Left lung (tissue), 10 donors: ENCODE data around the gene CLP1. TPM values are rescaled to one million over a fixed set of nuclear protein-coding genes. Genes with fewer than 3 reads are reported as not detected.

Source experiments
- ATAC-seq: fragments of 200-7000 bp; cut with Tn5 transposase; one replicate; pipeline ENCODE4 v1.9.1; 2020; ENCODE audit warnings: moderate library complexity
- DNase-seq, 4 donors: peaks; one replicate each; pipeline ENCODE4 v3.0.0-alpha.2; 2013 to 2020
- H3K27ac ChIP-seq, 2 donors: fragments of 200-600 bp; sonication (generic) in 1 of 2; one replicate each; pipeline versions ENCODE4 v1.5.0 to v1.8.0; 2020 to 2021
- H3K27me3 ChIP-seq, 2 donors: fragments of 200-600 bp; sonication (generic) in 1 of 2; one replicate each; pipeline versions ENCODE4 v1.5.0 to v1.8.0; 2020 to 2021
- H3K36me3 ChIP-seq, 2 donors: fragments of 200-600 bp; sonication (generic) in 1 of 2; one replicate each; pipeline versions ENCODE4 v1.5.0 to v1.8.0; 2020 to 2021
- H3K4me1 ChIP-seq, 2 donors: fragments of 200-600 bp; one replicate each; pipeline ENCODE4 v1.8.0; 2021
- H3K4me3 ChIP-seq, 2 donors: fragments of 200-600 bp; sonication (generic) in 1 of 2; one replicate each; pipeline versions ENCODE4 v1.5.0 to v1.8.0; 2020 to 2021; ENCODE audit warnings: mild to moderate bottlenecking in 1 of 2
- H3K9me3 ChIP-seq, 2 donors: fragments of 200-600 bp; sonication (generic) in 1 of 2; one replicate each; pipeline versions ENCODE4 v1.5.0 to v1.8.0; 2020 to 2021
- intact Hi-C, 2 donors: fragments of 100-400 bp; cut with DNase I; formaldehyde crosslinking; loops; one replicate each; pipeline versions ENCODE4 v1.11.2 to v1.14.2; 2022
- polyA plus RNA-seq, 6 donors: library from polyadenylated mRNA; unstranded; fragments of 120-200 nt; gene quantifications; one replicate each; pipeline ENCODE4 v1.2.1, GENCODE V29; 2013; ENCODE audit not compliant: insufficient read length in 6 of 6
- total RNA-seq, 2 donors: library from RNA; stranded (reverse); fragmentation: NEBNext Ultra II Directional; extraction: Animal tissue kit (Norgen Biotek cat#: 25700); gene quantifications; one replicate each; pipeline ENCODE4 v1.2.1, GENCODE V29; 2021
- TF ChIP-seq, protein P1 (sequence below), 2 donors: fragments of 200-600 bp; sonication (generic) in 1 of 2; IDR thresholded peaks; one replicate each; pipeline versions ENCODE4 v1.5.0 to v1.8.0; 2021; ENCODE audit warnings: antibody characterized with exemption in 2 of 2
- donor health status: DM: no; HTN: yes; CAD: no.
- donor health status: DM: no; HTN: no; CAD: no.

CLP1 gene
- total and polyA plus RNA-seq, 8 donors, result 10.1 to 14.3 (median 13.1) TPM

DNA sequence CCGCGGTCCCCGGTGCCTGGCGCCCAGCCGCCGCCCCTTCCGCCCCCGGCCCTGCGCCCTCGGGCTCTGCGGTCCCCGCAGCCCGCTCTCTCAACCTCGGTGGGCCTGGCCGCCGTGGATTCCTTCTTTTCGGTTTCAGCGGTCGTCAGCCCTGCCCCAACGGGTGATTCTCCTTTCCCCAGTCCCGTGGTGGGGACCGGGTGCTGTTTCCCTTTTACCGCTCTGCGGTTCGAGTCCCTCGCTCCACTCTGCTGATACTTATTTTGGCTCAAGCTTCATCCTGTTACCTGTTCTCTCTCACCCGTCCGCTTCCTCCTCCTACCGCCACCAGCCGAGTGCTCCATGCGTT lies 10.8 kb downstream of the CLP1 start:
- H3K27me3 ChIP-seq, result no peaks in the 10 kb centered on the region
- TF ChIP-seq, protein P1, sequence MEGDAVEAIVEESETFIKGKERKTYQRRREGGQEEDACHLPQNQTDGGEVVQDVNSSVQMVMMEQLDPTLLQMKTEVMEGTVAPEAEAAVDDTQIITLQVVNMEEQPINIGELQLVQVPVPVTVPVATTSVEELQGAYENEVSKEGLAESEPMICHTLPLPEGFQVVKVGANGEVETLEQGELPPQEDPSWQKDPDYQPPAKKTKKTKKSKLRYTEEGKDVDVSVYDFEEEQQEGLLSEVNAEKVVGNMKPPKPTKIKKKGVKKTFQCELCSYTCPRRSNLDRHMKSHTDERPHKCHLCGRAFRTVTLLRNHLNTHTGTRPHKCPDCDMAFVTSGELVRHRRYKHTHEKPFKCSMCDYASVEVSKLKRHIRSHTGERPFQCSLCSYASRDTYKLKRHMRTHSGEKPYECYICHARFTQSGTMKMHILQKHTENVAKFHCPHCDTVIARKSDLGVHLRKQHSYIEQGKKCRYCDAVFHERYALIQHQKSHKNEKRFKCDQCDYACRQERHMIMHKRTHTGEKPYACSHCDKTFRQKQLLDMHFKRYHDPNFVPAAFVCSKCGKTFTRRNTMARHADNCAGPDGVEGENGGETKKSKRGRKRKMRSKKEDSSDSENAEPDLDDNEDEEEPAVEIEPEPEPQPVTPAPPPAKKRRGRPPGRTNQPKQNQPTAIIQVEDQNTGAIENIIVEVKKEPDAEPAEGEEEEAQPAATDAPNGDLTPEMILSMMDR (IDR thresholded peaks at IDR 0.05), result no peak
- H3K27ac ChIP-seq, result peak overlapping the region; percentile 98 to 99
- peaks cover 16 to 38% of the 10 kb centered on the region in 2 donors for H3K4me1 ChIP-seq
- no peak for DNase-seq
- H3K36me3 ChIP-seq, result peaks cover 0 to 21% of the 10 kb centered on the region in 2 donors
- peak overlapping the region; percentile 92 to 99 for H3K4me3 ChIP-seq
- no peaks in the 10 kb centered on the region for H3K9me3 ChIP-seq
- ATAC-seq, result peak; percentile 6
- intact Hi-C loops, result no loop called here

DNA sequence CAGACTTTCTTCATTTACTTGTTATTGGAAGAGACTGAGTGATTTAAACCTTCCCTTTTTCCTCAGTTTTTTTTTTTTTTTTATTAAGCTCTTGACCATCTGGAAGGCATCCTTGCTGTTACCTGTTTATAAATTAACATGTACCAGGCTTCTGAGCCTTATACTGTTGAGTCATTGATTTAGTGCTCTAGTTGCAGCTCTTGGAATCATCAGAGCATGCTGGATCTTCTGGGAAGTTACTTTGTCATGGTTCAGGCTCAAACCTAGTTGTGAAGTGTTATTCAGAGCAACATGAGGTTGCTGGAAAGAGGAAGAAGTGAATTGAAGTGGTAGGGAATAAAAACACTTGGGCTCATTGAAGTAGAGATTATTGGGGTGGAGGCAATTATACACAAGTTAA lies 16.7 kb downstream of the CLP1 start:
- TF ChIP-seq, protein P1 (IDR thresholded peaks at IDR 0.05), result no peak
- intact Hi-C loops, result no loop called here
- DNase-seq, result no peak
- H3K4me1 ChIP-seq, result peaks cover 12 to 38% of the 10 kb centered on the region in 2 donors
- no peak overlapping the region for H3K27ac ChIP-seq
- no peak overlapping the region for H3K4me3 ChIP-seq
- peaks cover 0 to 73% of the 10 kb centered on the region in 2 donors for H3K36me3 ChIP-seq
- no peaks in the 10 kb centered on the region for H3K9me3 ChIP-seq
- H3K27me3 ChIP-seq, result no peaks in the 10 kb centered on the region
- no peak for ATAC-seq

DNA sequence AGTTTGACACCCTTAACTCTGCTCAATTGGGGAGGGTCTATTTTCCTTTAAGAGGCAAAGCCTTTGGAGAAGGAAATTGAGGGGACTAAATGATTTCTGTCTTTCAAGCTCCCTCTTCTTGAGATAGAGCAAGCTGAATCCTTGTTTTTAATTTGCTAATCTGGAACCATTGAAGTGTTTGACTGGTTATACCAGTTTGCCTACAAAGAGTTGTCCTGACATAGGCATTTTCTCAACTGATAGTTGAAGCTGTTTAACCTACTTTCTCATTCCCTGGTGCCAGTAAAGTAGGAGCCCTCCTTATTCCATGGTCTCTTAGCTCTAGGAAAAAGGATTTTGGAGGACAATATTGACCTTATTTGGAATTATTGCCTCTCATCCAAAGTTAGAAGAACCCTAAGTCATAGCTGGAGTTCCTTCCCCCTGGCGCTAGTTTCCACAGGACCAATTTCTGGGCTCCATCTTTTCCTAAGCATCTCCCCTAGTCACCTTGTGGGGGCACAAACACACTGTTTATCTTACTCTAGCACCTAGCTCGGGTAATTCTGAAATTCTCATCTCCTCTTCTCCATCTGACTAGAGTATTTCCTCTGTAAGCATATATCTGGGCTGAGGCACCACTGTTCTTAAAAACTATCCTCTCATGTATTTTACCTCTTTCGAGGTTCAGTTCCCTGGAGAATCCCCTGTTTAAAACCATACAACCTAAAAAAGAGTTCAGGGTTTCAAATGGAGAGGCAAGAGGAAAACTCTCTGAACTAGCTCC lies 17.8 kb downstream of the CLP1 start:
- H3K27me3 ChIP-seq, result no peaks in the 10 kb centered on the region
- intact Hi-C loops, result no loop called here
- TF ChIP-seq, protein P1 (IDR thresholded peaks at IDR 0.05), result no peak
- DNase-seq (peak in 1 of 4 donors; percentile 19), ATAC-seq (peak; percentile 65)
- no peak overlapping the region for H3K27ac ChIP-seq
- H3K4me3 ChIP-seq, result no peak overlapping the region
- peaks cover 7 to 34% of the 10 kb centered on the region in 2 donors for H3K4me1 ChIP-seq
- no peaks in the 10 kb centered on the region for H3K9me3 ChIP-seq
- H3K36me3 ChIP-seq, result peaks cover 0 to 84% of the 10 kb centered on the region in 2 donors

DNA sequence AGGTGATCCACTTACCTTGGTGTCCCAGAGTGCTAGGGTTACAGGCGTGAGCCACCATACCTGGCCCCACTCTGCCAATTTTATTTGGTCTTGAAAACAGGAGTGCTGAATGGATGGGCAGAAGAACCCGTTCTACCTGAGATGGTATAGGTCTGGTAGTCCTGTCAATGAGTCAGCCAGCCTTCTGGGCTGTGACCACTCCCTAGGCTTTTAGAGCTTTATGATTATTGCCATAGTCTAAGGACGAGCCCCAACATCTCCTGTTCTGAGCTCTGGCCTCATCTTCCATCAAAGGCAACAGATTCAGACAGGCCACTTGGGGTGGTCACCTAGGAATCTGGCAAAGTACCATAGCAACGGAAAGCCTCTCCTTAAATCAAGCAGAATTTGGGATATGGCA lies 21.8 kb downstream of the CLP1 start:
- no peak overlapping the region for H3K4me3 ChIP-seq
- no peaks in the 10 kb centered on the region for H3K9me3 ChIP-seq
- H3K27me3 ChIP-seq, result no peaks in the 10 kb centered on the region
- TF ChIP-seq, protein P1 (IDR thresholded peaks at IDR 0.05), result no peak
- DNase-seq (no peak), ATAC-seq (no peak)
- H3K27ac ChIP-seq, result no peak overlapping the region
- intact Hi-C loops, result no loop called here
- H3K4me1 ChIP-seq, result peaks cover 0 to 24% of the 10 kb centered on the region in 2 donors
- peaks cover 0 to 93% of the 10 kb centered on the region in 2 donors for H3K36me3 ChIP-seq

DNA sequence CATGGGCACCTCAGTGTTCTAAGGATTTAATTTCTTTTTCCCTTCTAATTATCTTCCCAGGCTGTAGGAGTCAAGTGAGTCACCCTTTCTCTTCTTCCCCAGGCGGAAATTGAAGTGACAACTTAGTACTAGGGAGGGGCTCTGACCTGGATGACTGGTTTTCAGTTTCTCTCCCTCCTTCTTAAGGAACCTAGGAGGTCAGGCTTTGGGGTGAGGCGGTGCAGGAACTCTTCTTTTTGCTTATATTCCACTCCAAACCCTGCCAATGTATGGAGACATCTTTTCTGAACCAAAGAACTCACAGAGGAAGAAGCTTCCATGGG lies 23.0 kb downstream of the CLP1 start:
- DNase-seq, result no peak
- Histone ChIP-seq H3K4me1 (peaks cover 0 to 15% of the 10 kb centered on the region in 2 donors), H3K27ac (no peak overlapping the region), H3K4me3 (no peak overlapping the region), H3K27me3 (no peaks in the 10 kb centered on the region), H3K9me3 (no peaks in the 10 kb centered on the region), H3K36me3 (peaks cover 0 to 93% of the 10 kb centered on the region in 2 donors)
- TF ChIP-seq, protein P1 (IDR thresholded peaks at IDR 0.05), result no peak
- intact Hi-C loops, result no loop called here
- ATAC-seq, result no peak
